Astrocyte of the cerebellum (primary cell): ENCODE data around the gene PPP1R18.

Experiments
- DNase-seq: peaks from one replicate; pipeline ENCODE4 v3.0.0-alpha.2; 2011; ENCODE audit warnings: low read depth
- H3K4me3 ChIP-seq: 2 replicates; pipeline ENCODE4 v1.5.1; 2011; ENCODE audit warnings: mild to moderate bottlenecking, low read depth, low read length, moderate library complexity
- in situ Hi-C: cut with HindIII; loops from 2 replicates; pipeline ENCODE4 v1.10.0; 2017; ENCODE audit warnings: low sequenced_read_pairs
- TF ChIP-seq, protein P1 (sequence below): IDR thresholded peaks from 2 replicates; pipeline ENCODE4 v1.5.1; 2012; ENCODE audit warnings: low read length, low read depth, moderate library complexity, mild to moderate bottlenecking; ENCODE audit errors: missing control alignments

The PPP1R18 gene, protein sequence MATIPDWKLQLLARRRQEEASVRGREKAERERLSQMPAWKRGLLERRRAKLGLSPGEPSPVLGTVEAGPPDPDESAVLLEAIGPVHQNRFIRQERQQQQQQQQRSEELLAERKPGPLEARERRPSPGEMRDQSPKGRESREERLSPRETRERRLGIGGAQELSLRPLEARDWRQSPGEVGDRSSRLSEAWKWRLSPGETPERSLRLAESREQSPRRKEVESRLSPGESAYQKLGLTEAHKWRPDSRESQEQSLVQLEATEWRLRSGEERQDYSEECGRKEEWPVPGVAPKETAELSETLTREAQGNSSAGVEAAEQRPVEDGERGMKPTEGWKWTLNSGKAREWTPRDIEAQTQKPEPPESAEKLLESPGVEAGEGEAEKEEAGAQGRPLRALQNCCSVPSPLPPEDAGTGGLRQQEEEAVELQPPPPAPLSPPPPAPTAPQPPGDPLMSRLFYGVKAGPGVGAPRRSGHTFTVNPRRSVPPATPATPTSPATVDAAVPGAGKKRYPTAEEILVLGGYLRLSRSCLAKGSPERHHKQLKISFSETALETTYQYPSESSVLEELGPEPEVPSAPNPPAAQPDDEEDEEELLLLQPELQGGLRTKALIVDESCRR

DNA sequence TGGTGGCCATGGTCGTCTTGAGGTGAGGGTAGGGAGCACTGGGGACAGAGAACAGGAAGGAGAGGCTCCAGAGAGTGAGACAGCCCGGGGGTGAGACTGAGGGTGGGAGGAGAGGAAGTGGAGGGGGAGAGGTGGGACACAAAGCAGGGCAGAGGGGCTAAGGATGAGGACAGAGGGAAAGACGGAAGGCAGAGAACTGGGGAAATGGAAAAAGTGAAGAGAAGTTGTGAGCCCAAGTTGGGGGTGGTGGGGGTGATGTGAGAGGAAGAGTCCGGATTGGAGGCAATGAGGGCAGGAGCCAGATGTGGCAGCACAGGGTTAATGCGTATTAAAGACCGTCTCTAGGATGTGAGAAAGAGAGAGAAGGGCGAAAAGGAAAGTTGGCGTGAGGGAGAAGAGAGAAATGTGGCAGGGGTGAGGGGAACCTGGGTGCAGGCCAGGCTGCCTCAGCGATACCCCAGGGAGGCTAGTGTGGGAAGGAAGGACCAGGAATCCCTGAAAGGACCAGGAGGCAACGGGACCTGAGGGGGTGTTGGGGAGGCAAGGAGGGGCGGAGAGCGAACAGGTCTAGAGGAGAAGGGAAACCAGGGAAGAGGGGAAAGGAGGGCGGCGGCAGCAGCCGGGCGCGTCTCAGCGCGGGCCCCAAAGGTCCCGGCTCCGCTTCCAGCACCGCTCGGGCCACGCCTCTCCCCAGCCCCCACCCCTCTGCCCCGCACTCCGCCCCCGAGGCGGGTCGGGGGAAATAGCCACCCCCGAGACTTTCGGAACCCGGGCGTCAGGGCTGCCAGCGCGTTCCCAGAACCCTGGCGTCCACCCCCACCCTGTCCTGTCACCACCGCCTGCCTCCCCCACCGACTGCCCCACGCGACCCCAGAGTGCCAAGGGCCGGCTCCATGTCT lies at the start of gene PPP1R18:
PPP1R18 (minus strand) TSS at position 637 of the 899 bp plus-strand sequence; CDS start at position 10, 627 bp downstream.
- in situ Hi-C loops: no loop called here
- TF ChIP-seq, protein P1, sequence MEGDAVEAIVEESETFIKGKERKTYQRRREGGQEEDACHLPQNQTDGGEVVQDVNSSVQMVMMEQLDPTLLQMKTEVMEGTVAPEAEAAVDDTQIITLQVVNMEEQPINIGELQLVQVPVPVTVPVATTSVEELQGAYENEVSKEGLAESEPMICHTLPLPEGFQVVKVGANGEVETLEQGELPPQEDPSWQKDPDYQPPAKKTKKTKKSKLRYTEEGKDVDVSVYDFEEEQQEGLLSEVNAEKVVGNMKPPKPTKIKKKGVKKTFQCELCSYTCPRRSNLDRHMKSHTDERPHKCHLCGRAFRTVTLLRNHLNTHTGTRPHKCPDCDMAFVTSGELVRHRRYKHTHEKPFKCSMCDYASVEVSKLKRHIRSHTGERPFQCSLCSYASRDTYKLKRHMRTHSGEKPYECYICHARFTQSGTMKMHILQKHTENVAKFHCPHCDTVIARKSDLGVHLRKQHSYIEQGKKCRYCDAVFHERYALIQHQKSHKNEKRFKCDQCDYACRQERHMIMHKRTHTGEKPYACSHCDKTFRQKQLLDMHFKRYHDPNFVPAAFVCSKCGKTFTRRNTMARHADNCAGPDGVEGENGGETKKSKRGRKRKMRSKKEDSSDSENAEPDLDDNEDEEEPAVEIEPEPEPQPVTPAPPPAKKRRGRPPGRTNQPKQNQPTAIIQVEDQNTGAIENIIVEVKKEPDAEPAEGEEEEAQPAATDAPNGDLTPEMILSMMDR: no peak
- DNase-seq: no peak
- H3K4me3 ChIP-seq: peak within 1 kb of the TSS; percentile 94

DNA sequence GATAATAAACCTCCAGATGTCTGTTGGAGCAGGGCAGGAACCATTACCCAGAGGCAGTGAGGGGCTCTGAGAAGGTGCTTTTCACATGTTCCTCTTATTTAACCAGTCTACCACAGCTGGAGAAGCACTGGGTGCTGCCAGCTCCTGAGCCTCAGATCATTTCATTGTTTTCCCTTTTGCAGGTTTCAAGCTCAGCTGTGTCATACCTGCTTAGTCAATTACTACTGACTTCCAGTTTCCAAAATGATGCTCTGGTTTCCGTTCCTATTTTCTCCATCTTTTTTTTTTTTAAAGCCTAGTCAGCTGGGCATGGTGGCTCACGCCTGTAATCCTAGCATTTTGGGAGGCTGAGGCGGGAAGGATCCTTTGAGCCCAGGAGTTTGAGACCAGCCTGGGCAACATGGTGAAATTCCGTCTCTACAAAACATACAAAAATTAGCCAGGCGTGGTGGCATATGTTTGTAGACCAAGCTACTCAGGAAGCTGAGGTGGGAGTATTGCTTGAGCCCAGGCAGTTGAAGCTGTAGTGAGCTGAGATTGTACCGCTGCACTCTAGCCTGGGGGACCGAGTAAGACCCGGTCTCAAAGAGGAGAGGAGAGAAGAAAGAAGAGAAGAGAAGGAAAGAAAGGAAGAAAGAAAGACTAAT lies 49.3 kb upstream of the PPP1R18 start:
- DNase-seq: no peak
- no peak overlapping the region for H3K4me3 ChIP-seq
- in situ Hi-C loops: loop anchor here (5.0 to 10.0 kb wide), 2 partner anchors 49 to 132 kb away; no protein-coding TSS in a partner anchor
- TF ChIP-seq, protein P1: no peak

DNA sequence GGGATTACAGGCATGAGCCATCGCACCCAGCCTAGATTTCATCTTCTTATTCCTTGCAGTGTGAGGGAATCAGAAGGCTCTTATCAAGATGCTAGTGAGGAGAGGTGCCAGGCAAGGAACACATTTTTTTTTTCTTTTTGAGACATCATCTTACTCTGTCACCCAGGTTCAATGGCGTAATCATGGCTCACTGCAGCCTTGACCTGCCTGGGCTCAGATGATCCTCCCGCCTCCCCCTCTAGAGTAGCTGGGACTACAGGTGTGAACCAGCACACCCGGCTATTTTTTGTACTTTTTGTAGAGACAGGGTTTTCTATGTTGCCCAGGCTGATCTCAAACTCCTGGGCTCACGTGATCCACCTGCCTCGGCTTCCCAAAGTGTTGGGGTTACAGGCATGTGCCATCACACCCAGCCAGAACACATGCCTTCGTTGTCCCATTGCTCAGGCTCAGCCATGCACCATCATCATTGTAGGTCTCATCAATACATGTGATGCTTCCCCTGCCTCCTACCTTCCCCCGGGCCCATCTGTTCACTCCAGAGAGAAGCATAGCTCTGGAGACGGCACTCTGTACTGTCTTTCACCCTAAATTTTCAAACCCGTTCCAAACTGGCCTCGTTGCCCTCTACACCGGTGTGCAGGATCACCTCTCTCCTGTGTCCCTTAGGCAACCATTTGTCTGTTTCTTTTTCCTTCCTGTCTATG lies 45.9 kb upstream of the PPP1R18 start:
- no peak for DNase-seq
- in situ Hi-C loops: loop anchor here (10.0 kb wide), 1 partner anchor 52 kb away; no protein-coding TSS in a partner anchor
- H3K4me3 ChIP-seq: no peak overlapping the region
- TF ChIP-seq, protein P1: no peak

DNA sequence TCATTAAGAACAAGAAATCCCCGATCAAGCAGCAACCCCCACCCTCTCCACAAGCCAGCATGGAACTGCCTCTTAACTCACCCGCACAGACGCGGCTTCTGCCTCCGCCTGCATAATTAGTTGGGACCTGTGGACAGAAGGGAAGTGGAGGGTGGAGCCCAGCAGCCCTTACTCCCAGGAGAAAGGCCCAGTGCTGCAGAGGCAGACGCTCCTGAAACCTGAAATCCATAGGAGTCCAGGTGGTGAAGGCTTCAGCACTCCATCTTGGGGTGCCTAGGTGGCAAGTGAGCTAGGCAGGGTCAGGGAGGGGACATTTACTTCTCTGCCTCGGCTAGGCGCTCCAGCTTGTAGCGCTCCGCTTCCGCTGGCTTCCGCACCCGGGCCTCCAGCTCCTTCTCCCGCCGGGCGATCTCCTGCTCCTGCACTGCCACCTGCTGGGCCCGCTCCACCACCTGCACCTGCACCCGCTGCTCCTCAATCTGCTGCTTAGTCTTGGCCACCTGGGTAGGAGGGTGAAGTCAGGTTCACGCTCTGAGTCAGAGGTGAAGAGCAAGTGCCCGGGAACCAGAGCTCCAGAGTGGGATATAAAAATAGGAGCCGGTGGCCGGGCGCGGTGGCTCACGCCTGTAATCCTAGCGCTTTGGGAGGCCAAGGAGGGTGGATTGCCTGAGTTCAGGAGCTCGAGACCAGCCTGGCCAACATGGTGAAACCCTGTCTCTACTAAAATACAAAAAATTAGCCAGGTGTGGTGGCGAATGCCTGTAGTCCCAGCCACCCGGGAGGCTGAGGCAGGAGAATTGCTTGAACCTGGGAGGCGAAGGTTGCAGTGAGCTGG lies 44.4 kb upstream of the PPP1R18 start:
- TF ChIP-seq, protein P1: no peak
- in situ Hi-C loops: loop anchor here (10.0 kb wide), 1 partner anchor 54 kb away; no protein-coding TSS in a partner anchor
- no peak overlapping the region for H3K4me3 ChIP-seq
- no peak for DNase-seq

DNA sequence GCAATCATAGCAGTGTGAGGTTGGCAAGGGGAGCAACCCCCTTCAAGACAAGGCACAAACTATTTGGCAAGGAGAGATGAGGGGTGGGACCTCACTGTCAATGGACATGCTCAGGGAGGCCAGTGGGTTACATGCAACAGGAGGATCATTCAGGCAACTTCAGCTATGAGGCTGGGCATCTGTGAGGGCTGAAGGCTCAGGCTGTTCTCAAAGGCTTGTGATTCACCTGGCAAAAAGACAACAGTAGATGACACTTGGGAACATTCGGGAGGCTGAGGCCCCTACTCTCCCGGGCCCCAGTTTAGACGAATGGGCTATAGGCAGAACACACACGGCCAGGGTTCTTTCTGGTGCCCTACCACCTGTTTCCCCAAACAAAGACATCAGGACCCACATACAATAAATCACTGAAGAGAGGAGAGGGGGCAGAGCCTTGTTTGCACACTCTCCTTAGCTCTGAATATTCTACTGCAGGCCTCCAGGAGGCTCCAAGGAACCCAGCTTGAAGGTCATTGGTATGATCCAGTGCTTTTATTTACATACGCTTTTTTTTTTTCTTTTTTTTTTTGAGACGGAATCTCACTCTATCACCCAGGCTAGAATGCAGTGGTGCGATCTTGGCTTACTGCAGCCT lies 41.6 kb upstream of the PPP1R18 start:
- TF ChIP-seq, protein P1: peak; percentile 37
- in situ Hi-C loops: no loop called here
- DNase-seq: no peak
- H3K4me3 ChIP-seq: no peak overlapping the region
